DMS79 (cell line): Measurements from ENCODE around the gene MIEF1.

ENCODE experiments used
- DNase-seq: peaks from one replicate; lab custom pipeline; 2025; lab: John Stamatoyannopoulos, UW

MIEF1 gene

DNA sequence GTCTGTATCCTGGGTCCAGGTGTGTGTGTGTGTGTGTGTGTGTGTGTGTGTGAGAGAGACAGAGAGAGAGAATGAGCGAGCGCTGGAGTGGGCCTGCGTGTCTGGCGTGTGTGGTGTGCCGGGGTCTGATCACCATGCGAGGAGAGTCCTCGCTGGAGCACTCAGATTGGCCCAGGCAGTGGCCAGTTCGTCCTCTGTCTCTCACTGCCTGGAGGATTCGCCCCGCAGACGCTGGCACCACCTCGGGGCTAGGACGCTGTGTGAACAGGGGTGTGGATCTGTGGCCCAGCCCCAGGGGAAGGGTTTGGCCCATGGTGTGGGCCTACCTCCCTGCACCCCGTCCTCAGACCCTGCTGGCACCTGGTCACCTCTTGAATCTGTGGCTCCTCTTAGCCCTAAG lies 56.9 kb downstream of the MIEF1 start:
- no peak for DNase-seq

DNA sequence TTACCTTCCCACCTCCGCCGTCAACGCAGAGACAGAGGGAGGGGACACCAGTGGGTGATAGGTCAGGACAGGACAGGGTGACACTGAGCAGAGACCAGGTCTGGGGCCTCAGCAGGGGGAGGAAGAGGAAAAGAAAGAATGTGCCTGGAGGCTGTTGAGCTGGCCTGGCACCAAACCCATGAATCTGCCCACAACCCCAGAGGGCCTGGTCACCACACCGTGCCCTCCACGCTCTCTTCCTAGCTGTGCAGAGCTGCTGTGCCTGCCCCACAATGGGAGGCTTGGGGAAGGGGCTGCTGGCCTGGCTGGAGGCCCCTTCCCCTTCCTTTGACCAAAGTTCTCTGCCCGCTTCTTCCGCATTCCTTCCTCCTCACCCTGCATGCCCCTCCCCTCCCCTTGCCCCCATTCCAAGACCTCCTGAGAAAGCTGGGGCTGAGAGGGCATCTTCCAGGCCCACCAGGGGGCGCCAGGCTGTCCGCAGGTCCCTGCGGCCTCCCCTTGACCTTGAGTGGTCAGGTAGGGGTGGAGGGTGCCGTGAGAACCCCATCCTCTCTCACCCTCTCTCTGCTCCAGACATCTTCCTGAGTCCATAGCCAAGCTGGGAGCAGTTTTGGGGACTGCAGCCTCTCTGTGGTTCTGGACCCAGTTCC lies 57.5 kb downstream of the MIEF1 start:
- DNase-seq, result no peak

DNA sequence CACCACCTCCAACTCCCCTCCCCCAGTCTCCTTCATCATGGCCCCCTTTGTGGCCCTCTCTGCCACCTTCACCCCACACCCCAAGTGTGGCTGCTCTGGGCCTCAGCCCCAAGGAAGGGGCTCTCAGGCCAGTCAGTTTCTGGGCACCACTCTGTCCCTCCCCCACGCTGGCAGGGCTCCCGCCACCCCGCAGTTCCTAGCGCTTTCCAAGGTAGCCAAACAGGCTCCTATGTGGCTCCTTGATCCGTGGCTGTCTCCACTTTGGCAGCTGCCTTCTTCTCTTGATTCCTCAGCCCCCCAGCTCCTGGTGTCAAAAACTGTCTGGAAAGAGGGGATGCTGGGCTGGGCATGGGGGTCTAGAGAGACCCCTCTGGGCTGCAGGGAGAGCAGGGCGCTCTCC lies 58.0 kb downstream of the MIEF1 start:
- no peak for DNase-seq

DNA sequence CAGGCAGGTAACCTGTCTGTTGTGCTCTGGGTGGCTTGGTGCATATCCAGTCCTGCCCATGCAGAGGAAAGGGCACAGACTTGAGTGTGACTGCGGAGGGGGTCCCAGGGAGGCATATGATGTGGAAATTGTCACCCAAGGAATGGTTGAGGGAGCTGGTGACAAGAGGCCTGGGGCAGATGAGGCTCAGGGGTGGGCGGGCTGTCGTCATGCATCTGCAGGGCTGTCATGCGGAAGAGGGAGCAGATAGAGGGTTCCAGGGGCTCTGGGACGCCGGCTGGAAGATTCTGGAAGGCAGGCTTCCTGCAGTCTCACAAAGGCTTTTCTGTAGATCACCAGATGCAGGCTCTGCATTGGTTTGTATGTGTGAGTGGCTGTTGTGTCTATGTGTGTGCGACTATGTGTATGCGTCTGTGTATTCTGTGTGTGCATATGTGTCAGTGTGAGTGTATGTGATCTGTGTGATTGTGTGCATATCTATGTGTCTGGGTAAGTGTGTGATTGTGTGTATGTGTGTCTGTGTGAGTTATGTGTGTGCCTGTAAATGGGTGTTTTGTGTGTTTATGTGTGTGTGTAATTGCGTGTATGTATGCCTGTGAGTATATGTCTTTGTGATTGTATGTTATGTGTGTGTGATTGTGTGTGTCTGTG lies 60.9 kb downstream of the MIEF1 start:
- no peak for DNase-seq

DNA sequence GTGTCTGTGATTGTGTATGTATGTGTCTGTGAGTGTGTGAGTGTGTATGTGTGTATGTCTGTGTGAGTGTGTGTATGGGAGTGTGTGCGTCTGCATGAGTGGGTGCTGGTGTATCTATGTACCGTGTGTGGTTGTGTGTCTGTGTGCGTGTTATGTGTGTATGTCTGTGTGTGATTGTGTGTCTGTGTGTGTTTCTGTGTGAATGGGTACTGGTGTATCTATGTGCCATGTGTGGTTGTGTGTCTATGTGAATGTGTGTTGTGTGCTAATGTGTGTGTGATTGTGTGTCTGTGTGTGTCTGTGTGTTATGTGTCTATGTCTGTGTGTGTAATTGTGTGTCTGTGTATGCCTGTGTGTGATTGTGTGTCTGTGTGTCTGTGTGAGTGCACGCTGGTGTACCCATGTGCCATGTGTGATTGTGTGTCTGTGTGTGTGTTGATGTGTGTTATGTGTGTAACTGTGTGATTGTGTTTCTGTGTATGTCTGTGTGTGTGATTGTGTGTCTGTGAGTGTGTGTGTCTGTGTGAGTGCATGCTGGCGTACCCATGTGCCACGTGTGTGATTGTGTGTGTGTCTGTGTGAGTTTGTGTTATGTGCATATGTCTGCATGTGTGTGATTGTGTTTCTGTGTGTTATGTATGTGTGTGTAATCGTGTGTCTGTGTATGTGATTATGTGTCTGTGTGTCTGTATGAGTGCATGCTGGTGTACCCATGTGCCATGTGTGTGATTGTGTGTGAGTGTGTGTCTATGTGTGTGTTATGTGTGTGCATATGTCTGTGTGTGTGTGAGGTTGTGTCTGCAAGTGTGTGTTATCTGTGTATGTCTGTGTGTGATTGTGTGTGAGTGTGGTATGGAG lies 61.7 kb downstream of the MIEF1 start:
- no peak for DNase-seq

DNA sequence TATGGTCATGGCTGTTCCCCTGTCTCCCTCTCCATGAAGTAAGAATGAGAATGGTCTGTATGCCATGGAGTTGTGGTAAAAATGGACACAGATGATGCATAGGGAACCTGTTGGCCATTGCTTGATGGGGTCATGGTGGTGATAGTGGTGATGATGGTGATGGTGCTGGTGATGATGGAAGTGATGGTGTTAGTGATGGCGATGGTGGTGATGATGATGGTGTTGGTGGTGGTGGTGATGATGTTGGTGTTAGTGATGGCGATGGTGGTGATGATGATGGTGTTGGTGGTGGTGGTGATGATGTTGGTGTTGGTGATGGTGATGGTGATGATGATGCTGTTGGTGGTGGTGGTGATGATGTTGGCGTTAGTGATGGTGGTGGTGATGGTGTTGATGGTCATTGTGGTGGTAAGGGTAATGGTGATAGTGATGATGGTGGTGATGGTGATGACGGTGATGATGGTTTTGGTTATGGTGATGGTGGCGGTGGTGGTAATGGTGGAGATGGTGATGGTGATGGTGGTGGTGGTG lies 63.4 kb downstream of the MIEF1 start:
- DNase-seq, result no peak

DNA sequence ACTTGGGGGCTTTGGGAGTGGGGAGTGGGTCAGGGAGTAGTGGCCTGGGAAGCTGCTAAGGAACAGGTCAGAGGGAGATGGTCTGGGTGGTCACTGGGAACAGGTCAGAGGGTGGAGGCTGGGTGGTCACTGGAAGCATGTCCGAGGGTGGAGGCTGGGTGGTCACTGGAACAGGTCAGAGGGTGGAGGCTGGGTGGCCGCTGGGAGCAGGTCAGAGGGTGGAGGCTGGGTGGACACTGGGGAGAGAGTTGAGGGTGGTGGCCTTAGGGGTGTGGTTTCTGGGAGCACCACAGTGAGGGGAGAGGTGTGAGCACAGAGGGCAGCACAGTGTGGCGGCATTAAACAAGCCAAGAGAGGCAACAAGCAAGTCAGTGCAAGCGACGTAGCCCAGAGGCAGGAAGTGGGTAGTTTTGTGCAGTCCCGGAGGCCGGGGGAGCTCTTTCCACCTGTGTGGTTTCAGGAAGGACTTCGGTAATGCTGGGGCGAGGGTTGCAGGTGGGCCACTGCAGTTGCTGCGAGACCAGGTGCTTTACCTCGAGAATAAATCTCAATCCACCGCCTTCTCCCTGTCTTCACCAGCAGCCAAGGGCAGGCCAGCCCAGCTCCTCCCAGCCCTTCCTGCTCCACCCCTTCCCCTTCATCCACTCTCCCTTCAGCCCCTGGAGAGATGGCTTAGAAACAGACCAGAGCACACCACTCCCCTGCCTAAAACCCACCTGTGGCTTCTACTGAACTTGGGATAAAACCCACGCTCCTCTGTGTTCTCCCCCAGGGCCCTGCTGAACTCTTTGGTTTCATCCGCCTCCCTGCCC lies 65.3 kb downstream of the MIEF1 start:
- no peak for DNase-seq
